Hepatic stellate cell (primary cell): ENCODE results near the gene RXFP3.
"Not testable (repeated sequence)": the region's sequence is repeated elsewhere in the genome, so short reads cannot be mapped to it uniquely, and the experiment has no call there.

Experiments used
- DNase-seq: peaks from one replicate; pipeline ENCODE4 v3.0.0; 2011; ENCODE audit warnings: low spot score

Gene RXFP3

GRCh38 chr5:33936381-33937016 lies at the start of gene RXFP3:
RXFP3 (plus strand) TSS chr5:33936386; CDS start chr5:33936741, 355 bp downstream.
- DNase-seq = peak; percentile 30

DNA sequence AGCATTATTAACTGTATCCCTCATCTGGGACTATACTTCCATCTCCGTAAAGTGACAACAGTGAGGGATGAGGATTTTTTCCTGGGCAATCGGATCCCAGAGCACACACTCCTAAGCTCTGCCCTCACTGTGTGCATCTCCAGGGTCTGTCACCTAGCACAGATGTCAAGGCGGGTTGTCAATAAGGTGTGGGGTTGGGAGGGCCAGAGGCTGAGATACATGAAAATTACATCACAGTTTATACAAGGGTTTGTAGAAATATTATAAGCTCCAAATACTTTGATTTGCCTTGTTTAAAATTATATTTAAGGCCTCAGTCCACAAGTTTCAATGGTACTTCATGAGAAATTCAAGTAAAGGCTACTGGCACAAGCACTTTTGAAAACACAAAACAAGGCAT lies 48.9 kb upstream of the RXFP3 start:
- no peak for DNase-seq

DNA sequence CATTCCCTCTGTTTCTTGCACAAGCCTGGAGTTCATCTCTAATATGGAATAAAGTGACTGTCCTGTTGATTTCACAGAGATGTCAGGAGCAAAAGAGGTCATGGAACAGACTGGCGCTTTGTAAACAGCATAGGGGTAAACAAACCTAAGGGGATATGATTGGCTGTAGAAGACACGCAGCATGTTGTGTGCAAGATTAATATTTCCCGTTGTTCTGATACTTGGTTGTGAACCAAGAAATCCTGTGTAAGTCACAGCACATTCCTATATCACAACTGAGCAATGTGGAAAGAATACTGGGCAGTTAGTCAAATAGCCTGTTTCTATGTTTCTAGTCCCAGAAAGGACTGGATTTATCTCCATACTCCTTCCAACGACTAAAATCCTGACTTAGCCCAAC lies 47.6 kb upstream of the RXFP3 start:
- DNase-seq = peak; percentile 34

DNA sequence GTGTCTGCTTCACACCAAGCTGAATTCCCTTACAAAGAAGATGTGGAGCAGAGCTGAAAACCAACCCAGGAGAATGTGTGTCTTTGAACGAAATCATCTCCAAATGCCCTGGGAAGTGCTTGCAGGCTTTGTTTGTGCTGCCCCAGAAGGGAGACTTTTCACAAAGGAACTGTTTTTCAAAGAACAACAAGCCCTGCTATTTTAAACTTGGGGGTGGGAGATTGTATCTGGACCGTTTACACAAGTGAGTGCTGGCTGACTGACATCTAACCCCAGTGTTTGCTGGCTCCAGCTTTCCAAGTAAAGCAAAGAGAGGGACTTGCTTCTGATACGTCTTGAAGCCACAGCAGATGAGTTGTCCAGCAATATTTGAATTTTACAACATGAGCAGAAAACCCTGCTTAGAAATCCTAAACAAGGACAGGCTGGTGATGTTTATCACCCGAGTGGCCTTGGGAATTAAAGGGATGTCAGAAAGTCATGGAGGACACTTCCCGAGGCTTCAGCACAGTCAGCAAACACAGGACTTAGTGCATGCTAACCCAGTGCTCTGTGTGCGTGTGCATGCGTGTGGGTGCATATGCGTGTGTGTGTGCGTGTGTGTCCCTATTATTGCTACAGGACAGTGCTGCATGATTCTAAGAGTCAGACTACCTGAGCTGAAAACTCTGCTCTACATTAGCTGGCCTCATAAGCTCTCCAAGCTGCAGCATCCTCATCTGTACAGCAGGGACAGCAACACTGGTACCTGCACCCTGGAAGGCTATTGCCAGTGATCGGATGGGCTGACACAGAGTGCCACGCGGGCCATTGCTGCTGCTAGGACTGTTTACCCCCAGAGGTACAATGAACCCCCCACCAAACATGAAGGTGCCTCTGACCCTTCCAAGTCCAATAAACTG lies 45.8 kb upstream of the RXFP3 start:
- DNase-seq = peak; percentile 57

DNA sequence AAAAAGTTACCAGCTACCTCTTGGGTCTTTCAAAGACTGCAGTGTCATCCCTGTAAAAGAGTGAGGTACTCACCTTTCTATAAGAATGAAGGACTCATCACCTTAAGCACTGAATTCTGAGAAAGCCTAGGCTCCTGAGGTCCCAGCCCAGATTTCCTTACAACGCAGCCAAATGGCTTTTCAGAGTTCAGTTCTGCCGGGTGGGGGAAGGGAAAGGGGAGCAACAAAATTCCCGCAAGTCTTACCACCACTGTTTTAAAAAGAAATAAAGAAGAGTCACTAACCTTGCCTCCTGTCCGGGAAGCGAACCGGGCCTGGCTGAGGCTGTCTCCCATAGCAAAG lies 44.8 kb upstream of the RXFP3 start:
- no peak for DNase-seq

DNA sequence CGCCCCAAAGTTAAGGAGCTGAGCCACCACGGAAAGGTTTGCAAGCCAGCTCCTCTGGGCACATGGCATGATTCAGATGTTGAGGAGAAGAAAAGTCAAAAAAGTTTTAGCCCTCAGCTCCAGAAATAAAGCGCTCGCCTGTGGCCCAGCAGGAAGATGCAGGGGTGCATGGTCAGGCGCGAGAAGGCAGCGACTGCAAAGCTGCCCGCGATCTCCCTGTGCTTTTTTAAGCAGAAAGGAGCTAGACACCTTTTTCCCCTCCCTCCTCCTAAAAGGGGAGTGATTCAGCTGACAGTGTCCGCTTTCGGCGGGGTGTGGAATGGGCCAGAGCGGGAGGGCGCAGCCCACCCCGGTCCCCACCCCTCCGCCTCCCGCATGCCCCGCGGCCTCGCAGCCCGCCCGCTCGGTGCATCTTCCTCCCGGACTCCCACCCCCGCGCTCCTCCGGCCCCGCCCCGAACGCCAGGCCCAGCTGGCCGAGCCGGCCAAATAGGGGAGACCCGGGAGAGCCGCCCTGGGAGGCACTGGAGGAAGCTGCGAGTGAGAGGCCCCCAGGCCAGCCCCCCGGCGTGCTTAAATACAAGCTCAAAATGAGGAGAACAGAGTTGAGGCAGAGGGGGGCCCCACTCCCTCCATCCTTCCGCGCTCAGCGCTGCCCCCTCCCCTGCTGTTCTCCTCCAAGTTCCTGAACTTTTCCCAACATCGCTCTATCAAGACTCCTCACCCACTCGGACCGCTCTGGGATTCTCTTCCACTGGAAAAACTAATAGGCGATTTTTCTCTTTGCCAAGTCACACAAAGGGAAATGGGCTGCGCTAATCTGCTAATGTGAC lies 44.2 kb upstream of the RXFP3 start, which contains the start of gene ADAMTS12:
Gene ADAMTS12, minus strand, starts transcription at position 203 of the 832 bp plus-strand sequence. Its CDS starts 134 bp downstream, at position 69.
- peak; percentile 65 for DNase-seq

DNA sequence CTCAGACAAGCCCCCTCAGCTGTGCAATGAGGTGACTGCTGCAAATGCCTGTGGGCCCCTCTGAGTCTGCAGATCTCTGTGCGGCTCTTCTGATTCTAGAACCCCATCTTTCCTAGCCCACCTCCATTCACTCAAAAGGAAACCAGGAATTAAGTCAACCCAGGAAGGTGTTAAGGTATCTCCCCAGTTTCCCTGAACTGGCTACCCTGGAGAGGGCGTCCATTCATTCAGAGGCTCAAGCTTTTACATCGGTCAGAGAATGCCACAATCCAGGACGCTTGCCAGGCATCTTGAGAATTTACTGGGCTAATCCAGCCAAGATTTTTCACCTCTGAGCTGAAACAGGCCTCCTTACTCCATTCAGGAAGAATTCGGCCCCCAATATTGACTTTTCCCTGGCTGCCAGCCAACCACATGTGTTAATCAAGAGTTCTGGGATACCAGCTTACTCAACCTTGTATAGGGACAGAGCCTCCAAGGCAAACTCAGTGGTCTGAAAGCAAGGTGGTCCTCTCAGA lies 43.5 kb upstream of the RXFP3 start:
- DNase-seq = peak; percentile 53

GRCh38 chr5:33894566-33894965 lies 41.6 kb upstream of the RXFP3 start:
- peak; percentile 19 for DNase-seq

DNA sequence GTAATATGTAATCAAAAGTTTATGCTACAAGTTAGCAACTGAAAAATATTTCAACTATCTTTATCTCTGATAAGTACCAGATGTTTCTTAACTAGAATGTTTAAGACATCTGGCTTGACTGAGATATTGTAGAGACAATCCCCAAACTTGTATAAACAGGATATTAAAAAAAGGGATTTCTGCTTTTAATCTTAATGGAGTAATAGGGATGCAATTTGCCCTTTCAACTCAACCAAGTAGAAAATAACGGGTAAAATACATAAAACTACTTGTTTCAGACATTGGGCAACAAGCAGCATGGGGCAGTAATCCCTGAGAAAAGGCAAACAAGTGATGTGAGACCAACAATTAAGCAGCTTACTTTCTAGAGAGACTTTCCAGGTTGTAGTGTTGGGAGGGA lies 35.0 kb upstream of the RXFP3 start:
- no peak for DNase-seq

GRCh38 chr5:33903118-33903517 lies 33.1 kb upstream of the RXFP3 start:
- DNase-seq = no peak

DNA sequence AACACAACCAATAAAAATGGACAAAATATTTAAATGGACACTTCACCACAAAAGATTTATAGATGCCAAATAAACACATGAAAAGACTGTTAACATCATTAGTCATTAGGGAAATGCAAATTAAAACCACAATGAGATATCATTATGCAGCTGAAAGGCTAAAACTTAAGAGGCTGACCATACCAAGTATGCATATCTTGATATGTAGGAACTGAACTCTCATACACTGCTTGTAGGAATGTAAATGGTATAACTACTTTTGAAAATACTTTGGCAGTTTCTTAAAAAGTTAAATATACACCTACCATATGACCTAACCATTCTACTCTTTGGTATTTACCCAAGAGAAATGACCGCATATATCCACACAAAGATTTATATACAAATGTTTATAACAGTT lies 30.8 kb upstream of the RXFP3 start:
- DNase-seq = no peak

GRCh38 chr5:33906248-33906647 lies 29.9 kb upstream of the RXFP3 start:
- DNase-seq = not testable (repeated sequence)

- not testable (repeated sequence) for DNase-seq
These were observed 21.3 kb upstream of the RXFP3 start for GRCh38 chr5:33914844-33915243.

GRCh38 chr5:33921002-33921401 lies 15.2 kb upstream of the RXFP3 start:
- DNase-seq = no peak

- no peak for DNase-seq
These were observed 10.9 kb upstream of the RXFP3 start for GRCh38 chr5:33925278-33925677.

DNA sequence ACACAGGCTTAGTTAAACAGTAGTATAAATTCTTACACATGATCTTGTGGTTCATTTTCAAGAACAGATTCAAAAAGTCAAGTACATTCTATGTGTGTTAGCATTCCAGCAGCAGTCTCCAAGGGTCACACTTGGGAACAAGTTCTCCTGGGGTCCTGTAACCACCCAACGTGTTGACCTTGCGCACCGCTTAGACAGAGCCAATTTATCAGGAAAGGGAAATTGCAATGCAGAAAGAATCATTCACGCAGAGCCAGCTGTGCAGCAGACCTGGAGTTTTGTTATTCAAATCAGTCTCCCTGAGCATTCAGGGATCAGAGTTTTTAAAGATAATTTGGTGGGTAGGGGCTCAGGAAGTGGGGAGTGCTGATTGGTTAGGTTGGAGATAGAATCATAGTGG lies 8.5 kb upstream of the RXFP3 start:
- DNase-seq = no peak

- no peak for DNase-seq
These were observed 7.9 kb upstream of the RXFP3 start for GRCh38 chr5:33928283-33928682.

DNA sequence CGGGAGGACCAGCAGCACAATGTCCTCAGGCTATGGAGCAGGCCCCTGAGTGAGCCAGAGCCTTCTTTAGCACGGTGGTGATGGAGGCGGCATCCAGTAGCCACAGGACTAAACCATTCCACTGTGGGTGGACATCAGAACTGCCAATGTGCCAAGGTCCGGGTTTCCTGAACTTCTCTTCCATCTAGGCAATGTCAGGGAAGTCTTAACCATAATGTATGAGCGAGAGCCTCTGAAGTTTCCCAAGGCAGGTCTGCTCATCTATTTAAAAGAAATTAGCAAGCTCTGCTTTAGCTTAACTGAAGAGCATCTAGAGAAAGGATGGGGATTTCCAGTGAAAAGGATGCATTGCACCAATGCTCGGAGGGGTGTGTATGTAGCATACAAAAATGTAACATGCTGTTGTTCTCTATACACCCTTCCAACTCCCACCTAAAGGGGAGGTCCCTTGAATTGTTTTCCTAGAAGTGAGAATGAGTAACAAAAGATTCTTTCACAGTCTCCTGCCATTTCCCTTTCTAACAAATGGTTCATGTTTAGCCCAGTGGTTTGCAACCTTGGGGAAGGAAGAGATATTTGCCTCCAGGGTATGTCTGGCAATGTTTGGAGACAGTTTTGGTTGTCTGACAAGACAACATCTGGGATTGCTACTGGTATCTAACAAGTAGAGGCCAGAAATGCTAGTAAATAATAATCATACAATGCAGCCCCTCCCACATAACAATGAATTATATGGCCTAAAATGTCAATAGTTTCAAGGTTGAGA lies 6.1 kb upstream of the RXFP3 start:
- DNase-seq = no peak

DNA sequence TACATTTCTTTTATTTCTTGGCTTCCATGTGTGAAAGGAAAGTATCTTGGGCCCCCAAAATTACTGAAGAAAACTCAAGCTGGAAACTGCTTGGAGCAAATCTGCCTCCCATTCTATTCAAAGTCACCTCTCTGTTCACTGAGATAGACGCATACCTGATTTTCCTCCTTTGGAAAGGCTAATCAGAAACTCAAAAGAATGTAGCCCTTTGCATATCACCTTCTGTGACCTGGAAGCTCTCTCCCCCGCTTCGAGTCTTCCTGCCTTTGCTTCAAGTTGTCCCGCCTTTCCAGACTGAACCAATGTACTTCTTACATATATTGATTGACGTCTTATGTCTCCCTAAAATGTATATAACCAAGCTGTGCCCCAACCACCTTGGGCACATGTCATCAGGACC lies 5.0 kb upstream of the RXFP3 start:
- no peak for DNase-seq

- DNase-seq = no peak
These were observed 2.4 kb upstream of the RXFP3 start for GRCh38 chr5:33933723-33934169.

DNA sequence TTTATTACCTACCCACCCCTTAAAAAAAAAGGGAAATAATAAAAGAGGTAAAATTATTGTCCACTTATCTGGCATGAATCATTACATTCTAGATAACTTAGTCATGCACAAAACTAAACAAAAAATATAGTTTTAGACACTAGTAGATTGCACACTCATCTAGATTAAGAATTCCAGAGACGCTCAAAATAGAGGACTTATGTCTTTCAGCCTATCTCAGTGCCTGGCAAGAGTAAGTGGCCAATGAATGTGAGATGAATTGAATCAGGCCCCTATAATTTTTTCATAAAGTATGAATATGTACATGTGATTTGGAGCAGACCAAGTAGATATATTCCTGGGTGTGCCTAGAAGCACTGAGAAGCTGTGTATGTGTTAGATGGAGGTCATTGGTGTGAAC lies 2.0 kb upstream of the RXFP3 start:
- peak; percentile 26 for DNase-seq

- peak; percentile 81 for DNase-seq
These were observed 194 bp upstream of the RXFP3 start for GRCh38 chr5:33936004-33936380.
